Tibial artery (tissue), 4 donors: ENCODE results near the gene ITIH4.

Experiments
- DNase-seq, 2 donors: peaks; one replicate each; pipeline ENCODE4 v3.0.0-alpha.2; 2019
- H3K27ac ChIP-seq, 2 donors: fragments of 200-600 bp; sonication (generic) in 1 of 2; 1 replicate in 1 of 2; 2 replicates in 1 of 2; pipeline ENCODE4 v1.5.1; 2018 to 2019; ENCODE audit warnings: mild to moderate bottlenecking in 1 of 2
- H3K27me3 ChIP-seq, 2 donors: fragments of 200-600 bp; sonication (generic) in 1 of 2; one replicate each; pipeline versions ENCODE4 v1.5.1 to v1.6.0; 2016 to 2019
- H3K36me3 ChIP-seq, 3 donors: fragments of 200-600 bp; sonication (generic) in 2 of 3; one replicate each; pipeline ENCODE4 v1.5.1; 2016 to 2019; ENCODE audit warnings: mild to moderate bottlenecking in 2 of 3
- H3K4me1 ChIP-seq, 4 donors: fragments of 200-600 bp; sonication (generic) in 2 of 4; 1 replicate in 3 of 4; 2 replicates in 1 of 4; pipeline ENCODE4 v1.5.1; 2016 to 2019
- H3K4me3 ChIP-seq, 2 donors: fragments of 200-600 bp; sonication (generic) in 1 of 2; 1 replicate in 1 of 2; 2 replicates in 1 of 2; pipeline ENCODE4 v1.5.1; 2018 to 2019; ENCODE audit warnings: mild to moderate bottlenecking in 2 of 2
- H3K9me3 ChIP-seq, 3 donors: fragments of 200-600 bp; sonication (generic) in 1 of 3; one replicate each; pipeline ENCODE4 v1.5.1; 2016 to 2019
- CTCF ChIP-seq, 2 experiments: fragments of 200-600 bp in 1 of 2; fragments of 450-650 bp in 1 of 2; IDR thresholded peaks; one replicate each; pipeline ENCODE4 v1.5.1; 2017 to 2019; ENCODE audit warnings: antibody characterized with exemption in 2 of 2, mild to moderate bottlenecking in 1 of 2, moderate library complexity in 1 of 2
- intact Hi-C: fragments of 100-400 bp; cut with DNase I; formaldehyde crosslinking; loops from one replicate; pipeline ENCODE4 v1.15.0; 2023; ENCODE audit warnings: low total_unique reads

The ITIH4 gene

GRCh38 chr3:52784931-52785590 lies 45.4 kb downstream of the ITIH4 start:
- DNase-seq = peak in 1 of 2 donors; percentile 27
- peaks cover 0 to 11% of the 10 kb centered on the region in 2 donors for H3K27me3 ChIP-seq
- H3K4me1 ChIP-seq = peaks cover 0 to 13% (median 2%) of the 10 kb centered on the region in 4 donors

DNA sequence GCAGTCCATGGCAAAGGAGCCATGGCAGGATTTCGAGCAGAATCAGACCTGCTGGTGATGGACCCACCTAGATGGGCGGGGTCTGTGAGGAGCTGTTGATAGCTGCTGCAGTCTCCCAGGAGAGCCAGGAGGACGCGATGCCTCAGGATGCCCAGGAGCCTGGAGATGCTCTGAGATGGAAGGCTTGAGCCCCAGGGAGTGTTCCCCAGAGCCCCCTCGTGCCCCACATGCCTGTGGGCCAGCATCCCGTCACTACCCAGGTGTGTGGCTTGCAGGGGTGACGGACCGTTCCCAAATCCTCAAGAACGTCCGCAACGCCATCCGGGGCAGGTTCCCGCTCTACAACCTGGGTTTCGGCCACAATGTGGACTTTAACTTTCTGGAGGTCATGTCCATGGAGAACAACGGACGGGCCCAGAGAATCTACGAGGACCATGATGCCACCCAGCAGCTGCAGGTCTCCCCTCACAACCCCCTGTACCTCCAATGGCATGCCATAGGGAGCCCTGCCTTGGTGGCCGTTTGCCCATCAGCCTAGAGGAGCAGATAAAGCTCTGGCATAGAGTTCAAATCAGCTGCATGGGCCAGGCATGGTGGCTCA lies 46.4 kb downstream of the ITIH4 start:
- Histone ChIP-seq H3K27me3 (peaks cover 0 to 14% of the 10 kb centered on the region in 2 donors), H3K36me3 (no peaks in the 10 kb centered on the region), H3K4me3 (no peak overlapping the region), H3K4me1 (peaks cover 0 to 13% (median 2%) of the 10 kb centered on the region in 4 donors), H3K27ac (no peak overlapping the region), H3K9me3 (no peaks in the 10 kb centered on the region)
- intact Hi-C loops = no loop called here
- DNase-seq = peak in 1 of 2 donors; percentile 62
- no peak for TF ChIP-seq CTCF (IDR thresholded peaks at IDR 0.05)

More at GRCh38 chr3:52784931-52785590, 45.4 kb downstream of the ITIH4 start:
- H3K36me3 ChIP-seq = no peaks in the 10 kb centered on the region
- no peaks in the 10 kb centered on the region for H3K9me3 ChIP-seq
- intact Hi-C loops = no loop called here
- no peak overlapping the region for H3K4me3 ChIP-seq
- H3K27ac ChIP-seq = no peak overlapping the region
- TF ChIP-seq CTCF (IDR thresholded peaks at IDR 0.05) = no peak

DNA sequence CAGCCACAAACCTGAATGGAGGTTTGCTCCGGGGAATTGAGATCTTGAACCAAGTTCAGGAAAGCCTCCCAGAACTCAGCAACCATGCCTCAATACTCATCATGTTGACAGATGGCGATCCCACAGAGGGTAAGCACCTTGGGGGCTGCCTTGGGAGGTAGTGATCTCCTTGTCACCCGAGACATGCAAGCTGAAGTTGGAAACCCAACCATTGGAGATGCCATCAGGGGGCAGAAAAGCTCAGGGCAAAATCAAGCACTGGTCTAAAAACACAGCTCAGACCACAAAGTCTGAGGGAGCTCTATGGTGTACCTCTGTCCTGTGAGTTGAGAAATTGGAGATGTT lies 47.3 kb downstream of the ITIH4 start:
- peak in 1 of 2 experiments; percentile 19 for TF ChIP-seq CTCF (IDR thresholded peaks at IDR 0.05)
- H3K27ac ChIP-seq = no peak overlapping the region
- H3K27me3 ChIP-seq = peaks cover 0 to 14% of the 10 kb centered on the region in 2 donors
- peak in 1 of 2 donors; percentile 41 for DNase-seq
- no peaks in the 10 kb centered on the region for H3K36me3 ChIP-seq
- intact Hi-C loops = no loop called here
- H3K4me3 ChIP-seq = no peak overlapping the region
- peaks cover 0 to 10% (median 1%) of the 10 kb centered on the region in 4 donors for H3K4me1 ChIP-seq
- H3K9me3 ChIP-seq = no peaks in the 10 kb centered on the region

- Histone ChIP-seq H3K27me3 (peaks cover 0 to 14% of the 10 kb centered on the region in 2 donors), H3K36me3 (no peaks in the 10 kb centered on the region), H3K9me3 (no peaks in the 10 kb centered on the region), H3K4me1 (peaks cover 0 to 5% (median 0%) of the 10 kb centered on the region in 4 donors), H3K27ac (no peak overlapping the region), H3K4me3 (no peak overlapping the region)
- DNase-seq = peak in 1 of 2 donors; percentile 42
- no peak for TF ChIP-seq CTCF (IDR thresholded peaks at IDR 0.05)
- intact Hi-C loops = no loop called here
Observed at GRCh38 chr3:52782412-52783210, 47.9 kb downstream of the ITIH4 start.

DNA sequence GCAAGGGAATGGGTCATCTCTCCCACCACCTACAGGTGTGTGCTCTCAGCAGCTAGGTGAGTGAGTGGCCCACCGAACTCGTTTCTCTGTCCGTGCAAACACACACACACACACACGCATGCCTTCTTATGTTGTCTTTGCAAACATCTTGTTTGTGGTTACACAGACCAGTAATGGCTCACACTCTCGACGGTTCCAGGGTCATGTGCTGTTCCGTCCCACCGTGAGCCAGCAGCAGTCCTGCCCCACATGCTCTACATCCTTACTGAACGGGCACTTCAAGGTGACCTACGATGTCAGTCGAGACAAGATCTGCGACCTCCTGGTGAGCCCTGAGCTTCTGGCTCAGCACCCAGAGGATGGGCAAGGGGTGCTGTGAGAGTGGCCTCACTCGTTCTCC lies 48.7 kb downstream of the ITIH4 start:
- H3K36me3 ChIP-seq = no peaks in the 10 kb centered on the region
- no peak for DNase-seq
- H3K9me3 ChIP-seq = no peaks in the 10 kb centered on the region
- intact Hi-C loops = no loop called here
- no peak overlapping the region for H3K4me3 ChIP-seq
- H3K27me3 ChIP-seq = peaks cover 0 to 14% of the 10 kb centered on the region in 2 donors
- H3K27ac ChIP-seq = no peak overlapping the region
- TF ChIP-seq CTCF (IDR thresholded peaks at IDR 0.05) = no peak
- H3K4me1 ChIP-seq = no peaks in the 10 kb centered on the region
